DND-41 (cell line): ENCODE data around the gene SLC6A7.

Experiments used
- ATAC-seq: fragments of 200-7000 bp; cut with Tn5 transposase; 3 replicates; pipeline ENCODE4 v1.9.1; 2021; ENCODE audit warnings: low read depth; ENCODE audit not compliant: insufficient read depth
- DNase-seq: peaks from one replicate; pipeline ENCODE4 v3.0.0-alpha.2; 2020
- H2AFZ ChIP-seq: 2 replicates; pipeline ENCODE4 v1.6.0; 2012; ENCODE audit warnings: low read depth, low read length
- H3K27ac ChIP-seq: 2 replicates; pipeline ENCODE4 v1.5.1; 2012; ENCODE audit warnings: low read length, inconsistent platforms
- H3K27me3 ChIP-seq: fragments of 200-600 bp; sonication (generic); 2 replicates; pipeline ENCODE4 v1.6.0; 2012; ENCODE audit warnings: low read length, mild to moderate bottlenecking, inconsistent platforms; ENCODE audit not compliant: insufficient read depth, poor library complexity
- H3K36me3 ChIP-seq: 2 replicates; pipeline ENCODE4 v1.5.1; 2012; ENCODE audit warnings: low read length, inconsistent platforms; ENCODE audit not compliant: insufficient read depth
- H3K4me1 ChIP-seq: 2 replicates; pipeline ENCODE4 v1.5.1; 2012; ENCODE audit warnings: mild to moderate bottlenecking, low read length; ENCODE audit not compliant: insufficient read depth
- H3K4me2 ChIP-seq: 2 replicates; pipeline ENCODE4 v1.6.0; 2012; ENCODE audit warnings: mild to moderate bottlenecking, moderate library complexity, low read length, inconsistent platforms; ENCODE audit not compliant: insufficient read depth
- H3K4me3 ChIP-seq, 2 experiments: fragments of 200-600 bp in 1 of 2; shearing (Covaris generic) in 1 of 2; 2 replicates each; pipeline ENCODE4 v1.5.1; 2012 to 2016; ENCODE audit warnings: inconsistent platforms in 2 of 2, low read length in 2 of 2, mild to moderate bottlenecking in 2 of 2, low read depth in 1 of 2, moderate library complexity in 1 of 2
- H3K79me2 ChIP-seq: 2 replicates; pipeline ENCODE4 v1.6.0; 2012; ENCODE audit warnings: low read length, inconsistent platforms; ENCODE audit not compliant: insufficient read depth
- H3K9ac ChIP-seq: 2 replicates; pipeline ENCODE4 v1.6.0; 2012; ENCODE audit warnings: low read depth, mild to moderate bottlenecking, inconsistent platforms, low read length, moderate library complexity
- H3K9me3 ChIP-seq: 2 replicates; pipeline ENCODE4 v1.5.1; 2012; ENCODE audit warnings: low read length, moderate library complexity, mild to moderate bottlenecking, inconsistent platforms; ENCODE audit not compliant: insufficient read depth, severe bottlenecking
- H4K20me1 ChIP-seq: 2 replicates; pipeline ENCODE4 v1.6.0; 2012; ENCODE audit warnings: low read length; ENCODE audit not compliant: insufficient read depth
- CTCF ChIP-seq: IDR thresholded peaks from 2 replicates; pipeline ENCODE4 v1.5.1; 2012; ENCODE audit warnings: borderline replicate concordance, low read length, moderate library complexity, mild to moderate bottlenecking; ENCODE audit not compliant: poor library complexity, severe bottlenecking; ENCODE audit errors: extremely low read depth
- EZH2 ChIP-seq: IDR thresholded peaks from 3 replicates; pipeline ENCODE4 v1.6.1; 2012; ENCODE audit warnings: borderline replicate concordance, low read depth, mild to moderate bottlenecking, moderate library complexity, low read length, inconsistent platforms; ENCODE audit not compliant: severe bottlenecking

Gene SLC6A7

GRCh38 chr5:150195736-150196485 lies 6.0 kb downstream of the SLC6A7 start:
- Histone ChIP-seq H4K20me1 (no peaks in the 10 kb centered on the region), H3K36me3 (no peaks in the 10 kb centered on the region), H3K27me3 (peaks cover 15% of the 10 kb centered on the region), H3K4me2 (no peak overlapping the region), H3K79me2 (no peaks in the 10 kb centered on the region), H3K9me3 (no peaks in the 10 kb centered on the region), H2AFZ (no peak overlapping the region), H3K4me3 (no peak overlapping the region), H3K27ac (no peak overlapping the region), H3K9ac (no peak overlapping the region), H3K4me1 (no peaks in the 10 kb centered on the region)
- no peak for DNase-seq
- no peak for TF ChIP-seq EZH2
- no peak for TF ChIP-seq CTCF
- ATAC-seq = no peak

GRCh38 chr5:150196514-150196913 lies 6.7 kb downstream of the SLC6A7 start:
- Histone ChIP-seq H3K9ac (no peak overlapping the region), H3K36me3 (no peaks in the 10 kb centered on the region), H3K4me1 (no peaks in the 10 kb centered on the region), H3K4me3 (no peak overlapping the region), H3K9me3 (no peaks in the 10 kb centered on the region), H3K4me2 (no peak overlapping the region), H3K27me3 (peaks cover 15% of the 10 kb centered on the region), H3K27ac (no peak overlapping the region), H4K20me1 (no peaks in the 10 kb centered on the region), H2AFZ (no peak overlapping the region), H3K79me2 (no peaks in the 10 kb centered on the region)
- no peak for ATAC-seq
- no peak for DNase-seq
- TF ChIP-seq CTCF = no peak
- TF ChIP-seq EZH2 = no peak

GRCh38 chr5:150196986-150197385 lies 7.1 kb downstream of the SLC6A7 start:
- TF ChIP-seq CTCF = no peak
- TF ChIP-seq EZH2 = no peak
- H3K4me3 ChIP-seq = no peak overlapping the region
- ATAC-seq = no peak
- no peaks in the 10 kb centered on the region for H3K4me1 ChIP-seq
- no peaks in the 10 kb centered on the region for H3K9me3 ChIP-seq
- H3K4me2 ChIP-seq = no peak overlapping the region
- no peak overlapping the region for H2AFZ ChIP-seq
- H3K27ac ChIP-seq = no peak overlapping the region
- DNase-seq = no peak
- peaks cover 11% of the 10 kb centered on the region for H3K27me3 ChIP-seq
- H4K20me1 ChIP-seq = no peaks in the 10 kb centered on the region; the same call in 1 of the 2 replicates
- H3K36me3 ChIP-seq = no peaks in the 10 kb centered on the region
- H3K9ac ChIP-seq = no peak overlapping the region
- no peaks in the 10 kb centered on the region for H3K79me2 ChIP-seq
